ENCODE results near the gene LRRC37A.
"Not testable (repeated sequence)": the region's sequence is repeated elsewhere in the genome, so short reads cannot be mapped to it uniquely, and the experiment has no call there.

GRCh38 chr17:46385491-46385890 is 90.6 kb downstream of the LRRC37A start:
- not testable (repeated sequence) for TF ChIP-seq POLR2A (IDR thresholded peaks at IDR 0.05; ENCODE audit: low read length); GATA1 (IDR thresholded peaks at IDR 0.05; ENCODE audit: low read depth, low read length)
